ENCODE data around the gene NECTIN2.
"Not testable (repeated sequence)": the region's sequence is repeated elsewhere in the genome, so short reads cannot be mapped to it uniquely, and the experiment has no call there.

The NECTIN2 gene

GRCh38 chr19:44851427-44851826, 5.3 kb downstream of the NECTIN2 start:
- DNase-seq (ENCODE audit: low read depth in 2 of 2) = no peak

- DNase-seq (ENCODE audit: low read depth in 2 of 2) = no peak
Measured at GRCh38 chr19:44855606-44856005, 9.5 kb downstream of the NECTIN2 start.

- DNase-seq (ENCODE audit: low read depth in 2 of 2) = no peak
Measured at GRCh38 chr19:44856421-44857083, 10.5 kb downstream of the NECTIN2 start.

DNA sequence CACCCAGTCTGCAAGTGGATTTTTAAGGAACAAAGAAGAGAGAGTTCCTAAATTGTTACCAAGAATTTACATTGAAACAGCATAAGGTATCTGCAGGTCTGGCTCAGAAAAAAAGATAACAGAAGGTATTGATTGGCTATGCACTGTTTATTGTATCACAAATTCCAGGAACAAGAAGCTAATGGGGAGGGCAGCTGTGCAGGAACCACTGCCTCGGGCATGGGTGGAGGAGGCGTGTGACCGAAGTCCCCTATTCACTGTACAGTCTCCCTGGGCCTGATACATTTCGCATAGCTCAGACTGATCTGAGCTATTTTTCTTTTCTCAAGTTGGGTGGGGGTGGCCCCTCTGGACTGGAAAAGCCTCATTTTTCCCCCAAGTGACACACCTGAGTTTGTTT, 11.7 kb downstream of the NECTIN2 start:
- DNase-seq (ENCODE audit: low read depth in 2 of 2) = no peak

GRCh38 chr19:44861576-44861975, 15.5 kb downstream of the NECTIN2 start:
- DNase-seq (ENCODE audit: low read depth in 2 of 2) = not testable (repeated sequence)

GRCh38 chr19:44863990-44864389, 17.9 kb downstream of the NECTIN2 start:
- DNase-seq (ENCODE audit: low read depth in 2 of 2) = no peak

GRCh38 chr19:44865196-44865767, 19.2 kb downstream of the NECTIN2 start:
- DNase-seq (ENCODE audit: low read depth in 2 of 2) = no peak

- DNase-seq (ENCODE audit: low read depth in 2 of 2) = no peak
Measured at GRCh38 chr19:44866664-44867063, 20.6 kb downstream of the NECTIN2 start.

- DNase-seq (ENCODE audit: low read depth in 2 of 2) = no peak
Measured at GRCh38 chr19:44867578-44867977, 21.5 kb downstream of the NECTIN2 start.

GRCh38 chr19:44869733-44870470, 23.8 kb downstream of the NECTIN2 start:
- no peak for DNase-seq (ENCODE audit: low read depth in 2 of 2)

- no peak for DNase-seq (ENCODE audit: low read depth in 2 of 2)
Measured at GRCh38 chr19:44871809-44872208, 25.7 kb downstream of the NECTIN2 start.

DNA sequence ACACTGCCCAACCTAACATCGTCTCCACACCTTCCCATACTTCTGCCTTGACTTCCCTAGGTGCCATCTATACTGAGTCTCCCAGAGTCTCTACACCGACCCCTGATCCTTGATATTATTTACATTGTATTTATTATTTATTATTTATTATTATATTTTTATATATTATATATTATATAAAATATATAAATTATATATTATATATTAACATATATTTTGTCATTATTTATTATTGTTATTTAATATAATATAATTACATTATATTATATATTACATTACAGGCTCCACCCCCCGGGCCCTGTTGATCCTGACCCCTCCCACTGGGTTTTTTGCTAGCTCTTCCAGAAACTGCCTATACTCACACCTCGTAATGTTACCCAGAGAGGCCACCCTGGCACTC, 26.6 kb downstream of the NECTIN2 start:
- no peak for DNase-seq (ENCODE audit: low read depth in 2 of 2)

- no peak for DNase-seq (ENCODE audit: low read depth in 2 of 2)
Measured at GRCh38 chr19:44874317-44874716, 28.2 kb downstream of the NECTIN2 start.

GRCh38 chr19:44875666-44876451, 29.8 kb downstream of the NECTIN2 start:
- no peak for DNase-seq (ENCODE audit: low read depth in 2 of 2)

GRCh38 chr19:44876930-44877535, 30.9 kb downstream of the NECTIN2 start:
- no peak for DNase-seq (ENCODE audit: low read depth in 2 of 2)

- DNase-seq (ENCODE audit: low read depth in 2 of 2) = no peak
Measured at GRCh38 chr19:44878120-44878865, 32.2 kb downstream of the NECTIN2 start.

- no peak for DNase-seq (ENCODE audit: low read depth in 2 of 2)
Measured at GRCh38 chr19:44879309-44880065, 33.4 kb downstream of the NECTIN2 start.

DNA sequence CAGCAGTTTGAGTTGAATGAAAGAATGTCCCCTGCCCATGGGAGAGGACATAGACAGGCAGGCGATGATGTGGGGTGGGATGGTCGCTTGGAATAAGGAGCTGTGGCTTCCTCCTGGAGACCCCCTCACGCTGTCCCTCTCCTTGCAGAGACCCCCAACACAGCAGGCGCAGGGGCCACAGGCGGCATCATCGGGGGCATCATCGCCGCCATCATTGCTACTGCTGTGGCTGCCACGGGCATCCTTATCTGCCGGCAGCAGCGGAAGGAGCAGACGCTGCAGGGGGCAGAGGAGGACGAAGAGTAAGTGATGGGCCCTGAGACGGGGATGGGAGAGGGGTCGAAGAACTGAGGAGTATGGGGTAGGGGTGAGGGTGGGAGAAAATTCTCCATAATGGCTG, 36.0 kb downstream of the NECTIN2 start:
- no peak for DNase-seq (ENCODE audit: low read depth in 2 of 2)

DNA sequence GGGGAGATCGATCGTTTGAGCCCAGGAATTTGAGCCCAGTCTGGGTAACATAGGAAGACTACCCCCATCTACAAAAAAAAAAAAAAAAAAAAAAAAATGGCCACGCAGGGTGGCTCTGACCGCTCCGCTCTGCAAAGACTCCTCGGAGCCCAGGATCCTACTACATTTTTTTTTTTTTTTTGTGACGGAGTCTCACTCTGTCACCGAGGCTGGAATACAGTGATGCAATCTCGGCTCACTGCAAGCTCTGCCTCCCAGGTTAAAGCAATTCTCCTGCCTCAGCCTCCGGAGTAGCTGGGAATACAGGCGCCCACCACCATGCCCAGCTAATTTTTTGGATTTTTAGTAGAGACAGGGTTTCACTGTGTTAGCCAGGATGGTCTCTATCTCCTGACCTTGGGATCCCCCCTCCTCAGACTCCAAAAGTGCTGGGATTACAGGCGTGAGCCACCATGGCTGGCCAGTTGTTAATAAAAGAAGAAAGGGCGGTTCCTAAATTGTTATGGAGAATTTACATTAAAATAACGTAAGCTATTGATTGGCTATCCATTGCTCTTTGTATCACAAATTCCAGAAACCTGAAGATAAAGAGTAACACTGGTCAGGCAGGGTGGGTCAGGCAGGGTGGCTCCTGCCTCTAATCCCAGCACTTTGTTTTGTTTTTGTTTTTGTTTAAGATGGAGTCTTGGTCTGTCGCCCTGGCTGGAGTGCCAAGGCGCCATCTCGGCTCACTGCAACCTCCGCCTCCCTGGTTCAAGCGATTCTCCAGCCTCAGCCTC, 36.7 kb downstream of the NECTIN2 start:
- not testable (repeated sequence) for DNase-seq (ENCODE audit: low read depth in 2 of 2)

- no peak for DNase-seq (ENCODE audit: low read depth in 2 of 2)
Measured at GRCh38 chr19:44883922-44884321, 37.8 kb downstream of the NECTIN2 start.
